Measurements from ENCODE around the gene POU5F2. TPM values are rescaled to one million over a fixed set of nuclear protein-coding genes. Genes with fewer than 3 reads are reported as not detected.

The POU5F2 gene
- total and polyA plus RNA-seq, 4 donors = 0.10 to 5.1 (median 2.8) TPM; not detected in 1

DNA sequence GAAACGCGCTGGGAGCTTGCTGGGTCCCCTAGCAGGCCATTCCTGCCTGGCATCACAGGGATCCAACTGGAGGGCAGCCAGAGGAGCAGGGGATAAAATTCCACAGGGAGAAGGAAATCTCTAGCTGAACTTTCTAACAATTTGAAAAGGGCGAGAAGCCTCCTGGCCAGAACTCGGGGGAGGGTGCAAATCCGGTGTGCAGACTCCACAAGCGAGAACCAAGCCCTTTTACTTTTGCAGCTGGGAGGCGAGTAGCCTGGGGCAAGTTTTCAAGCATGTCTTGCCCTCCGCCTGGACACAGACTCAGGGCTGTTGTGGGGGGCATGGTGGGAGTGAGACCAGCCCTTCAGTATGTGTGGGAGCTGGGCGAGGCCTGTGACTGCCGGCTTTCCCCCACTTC lies 14.3 kb upstream of the POU5F2 start:
- no peaks in the 10 kb centered on the region for H3K4me1 ChIP-seq (ENCODE audit: control insufficient read depth in 1 of 2, insufficient read depth in 2 of 2, low read length in 2 of 2)
- H3K27ac ChIP-seq (ENCODE audit: low read depth in 1 of 2, low read length in 2 of 2) = no peak overlapping the region
- 23 to 32% methylated on average over 10 of the region's 10 CpGs for WGBS, 2 donors
- no peak for DNase-seq
- H3K4me3 ChIP-seq (ENCODE audit: low read length in 2 of 2) = no peak overlapping the region
- no peak for ATAC-seq (ENCODE audit: low FRiP score)
- intact Hi-C loops (cut with DNase I) = no loop called here
- no peaks in the 10 kb centered on the region for H3K27me3 ChIP-seq (ENCODE audit: control insufficient read depth in 1 of 2, insufficient read depth in 2 of 2, low read length in 1 of 2)
- H3K36me3 ChIP-seq (ENCODE audit: control insufficient read depth in 1 of 2, insufficient read depth in 2 of 2, low read length in 1 of 2) = peaks cover 0 to 2% of the 10 kb centered on the region in 2 donors
- H3K9me3 ChIP-seq (ENCODE audit: control insufficient read depth, low read length) = no peaks in the 10 kb centered on the region

DNA sequence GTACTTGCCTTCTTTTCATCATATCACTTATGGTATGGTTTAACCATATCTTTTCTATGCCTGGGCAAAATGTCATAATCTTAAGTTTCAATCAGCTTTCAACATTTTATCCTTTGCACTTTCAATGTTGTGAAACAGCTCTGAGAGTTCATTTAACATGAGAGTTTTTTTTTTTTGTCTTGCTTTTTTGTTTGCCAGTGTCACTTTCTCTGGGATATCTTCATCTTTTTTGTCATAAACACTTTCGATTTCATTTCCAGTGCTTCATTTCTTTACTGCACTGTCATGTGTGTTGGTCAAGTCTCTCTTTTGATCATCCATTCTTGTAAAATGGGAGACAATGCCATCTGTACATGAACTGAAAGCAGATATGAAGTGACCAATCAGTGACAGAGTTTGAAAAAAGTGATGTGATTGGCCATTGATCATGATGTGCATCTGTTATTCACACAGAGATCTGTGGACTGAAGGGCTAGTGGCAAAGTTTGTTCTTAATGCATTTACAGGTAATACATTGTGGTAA lies 7.5 kb upstream of the POU5F2 start:
- Histone ChIP-seq H3K4me1 (ENCODE audit: control insufficient read depth in 1 of 2, insufficient read depth in 2 of 2, low read length in 2 of 2) (no peaks in the 10 kb centered on the region), H3K36me3 (ENCODE audit: control insufficient read depth in 1 of 2, insufficient read depth in 2 of 2, low read length in 1 of 2) (peaks cover 0 to 2% of the 10 kb centered on the region in 2 donors), H3K27me3 (ENCODE audit: control insufficient read depth in 1 of 2, insufficient read depth in 2 of 2, low read length in 1 of 2) (no peaks in the 10 kb centered on the region), H3K4me3 (ENCODE audit: low read length in 2 of 2) (no peak overlapping the region), H3K27ac (ENCODE audit: low read depth in 1 of 2, low read length in 2 of 2) (no peak overlapping the region), H3K9me3 (ENCODE audit: control insufficient read depth, low read length) (no peaks in the 10 kb centered on the region)
- DNase-seq (no peak), ATAC-seq (ENCODE audit: low FRiP score) (no peak)
- WGBS, 2 donors = 96 to 97% methylated on average over 1 of the region's 1 CpG
- intact Hi-C loops (cut with DNase I) = no loop called here

- Histone ChIP-seq H3K27me3 (ENCODE audit: control insufficient read depth in 1 of 2, insufficient read depth in 2 of 2, low read length in 1 of 2) (no peaks in the 10 kb centered on the region), H3K36me3 (ENCODE audit: control insufficient read depth in 1 of 2, insufficient read depth in 2 of 2, low read length in 1 of 2) (no peaks in the 10 kb centered on the region), H3K4me1 (ENCODE audit: control insufficient read depth in 1 of 2, insufficient read depth in 2 of 2, low read length in 2 of 2) (no peaks in the 10 kb centered on the region), H3K27ac (ENCODE audit: low read depth in 1 of 2, low read length in 2 of 2) (no peak overlapping the region), H3K9me3 (ENCODE audit: control insufficient read depth, low read length) (peaks cover 1% of the 10 kb centered on the region), H3K4me3 (ENCODE audit: low read length in 2 of 2) (no peak overlapping the region)
- ATAC-seq (ENCODE audit: low FRiP score) (no peak), DNase-seq (no peak)
- intact Hi-C loops (cut with DNase I) = no loop called here
Observed at GRCh38 chr5:93746406-93747056, 5.1 kb upstream of the POU5F2 start.

DNA sequence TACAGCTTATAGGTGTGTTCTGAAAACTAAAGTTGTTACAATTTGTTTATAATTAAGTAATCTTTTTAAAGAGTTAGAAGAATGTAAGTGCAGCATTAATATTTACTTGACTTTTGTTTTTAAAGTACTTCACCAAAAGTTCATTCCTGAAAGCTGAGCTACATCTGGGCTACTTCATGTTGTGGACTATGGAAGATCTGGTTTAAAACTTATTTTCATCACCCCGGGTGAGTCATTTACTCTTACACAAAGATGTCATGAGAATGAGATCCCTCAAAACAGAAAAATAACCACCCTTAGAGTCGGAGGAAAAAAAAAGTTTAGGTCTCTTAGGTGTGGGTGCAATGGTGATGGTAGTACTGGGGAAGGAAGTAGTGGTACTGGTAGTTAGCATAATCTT lies 5.1 kb downstream of the POU5F2 start:
- no peak for DNase-seq
- Histone ChIP-seq H3K4me3 (ENCODE audit: low read length in 2 of 2) (no peak overlapping the region), H3K27ac (ENCODE audit: low read depth in 1 of 2, low read length in 2 of 2) (no peak overlapping the region), H3K36me3 (ENCODE audit: control insufficient read depth in 1 of 2, insufficient read depth in 2 of 2, low read length in 1 of 2) (no peaks in the 10 kb centered on the region), H3K9me3 (ENCODE audit: control insufficient read depth, low read length) (no peaks in the 10 kb centered on the region), H3K27me3 (ENCODE audit: control insufficient read depth in 1 of 2, insufficient read depth in 2 of 2, low read length in 1 of 2) (no peaks in the 10 kb centered on the region), H3K4me1 (ENCODE audit: control insufficient read depth in 1 of 2, insufficient read depth in 2 of 2, low read length in 2 of 2) (no peaks in the 10 kb centered on the region)
- ATAC-seq (ENCODE audit: low FRiP score) = no peak
- 91 to 94% methylated on average over 2 of the region's 2 CpGs for WGBS, 2 donors
- intact Hi-C loops (cut with DNase I) = no loop called here

DNA sequence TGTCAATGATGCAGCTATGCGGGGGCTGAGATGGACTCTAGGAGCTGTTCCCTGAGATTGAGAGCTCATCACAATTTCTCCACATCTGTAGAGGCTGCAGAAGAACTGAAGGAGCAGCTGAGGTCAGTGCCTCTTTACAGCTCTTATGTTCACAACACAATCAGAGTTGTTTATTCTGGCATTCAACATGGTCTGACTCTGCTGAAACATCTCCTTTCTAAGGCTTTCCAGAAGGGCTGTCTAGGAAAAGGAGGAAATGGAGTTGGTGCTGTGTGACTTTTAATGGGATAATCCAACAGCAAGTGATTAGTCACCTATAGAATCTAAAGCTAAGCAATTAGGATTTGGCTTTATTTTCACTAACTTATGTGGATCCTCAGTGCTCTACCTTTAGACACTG lies 6.0 kb downstream of the POU5F2 start:
- Histone ChIP-seq H3K27ac (ENCODE audit: low read depth in 1 of 2, low read length in 2 of 2) (no peak overlapping the region), H3K36me3 (ENCODE audit: control insufficient read depth in 1 of 2, insufficient read depth in 2 of 2, low read length in 1 of 2) (no peaks in the 10 kb centered on the region), H3K9me3 (ENCODE audit: control insufficient read depth, low read length) (no peaks in the 10 kb centered on the region), H3K4me1 (ENCODE audit: control insufficient read depth in 1 of 2, insufficient read depth in 2 of 2, low read length in 2 of 2) (no peaks in the 10 kb centered on the region), H3K4me3 (ENCODE audit: low read length in 2 of 2) (no peak overlapping the region), H3K27me3 (ENCODE audit: control insufficient read depth in 1 of 2, insufficient read depth in 2 of 2, low read length in 1 of 2) (no peaks in the 10 kb centered on the region)
- DNase-seq = no peak
- intact Hi-C loops (cut with DNase I) = no loop called here
- ATAC-seq (ENCODE audit: low FRiP score) = no peak
- WGBS, 2 donors = 89 to 95% methylated on average over 1 of the region's 1 CpG

DNA sequence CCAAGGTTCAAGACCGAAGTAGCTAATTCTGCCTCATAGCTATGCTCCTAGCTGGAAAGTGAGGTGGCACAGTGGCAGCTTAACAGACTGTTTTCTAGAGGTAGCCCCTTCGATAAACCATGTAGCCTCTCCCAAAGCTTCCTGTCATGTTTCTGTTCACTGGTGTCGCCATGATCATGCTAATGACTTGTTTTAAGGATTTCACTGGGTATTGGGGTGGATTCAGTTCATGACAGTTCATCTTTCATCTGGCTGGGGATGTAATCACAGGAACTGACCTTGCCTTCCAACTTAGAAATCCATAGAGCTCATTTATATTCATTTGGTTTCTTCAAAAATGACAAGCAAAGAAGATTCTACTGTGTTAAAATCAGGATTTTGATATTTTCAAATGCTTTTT lies 9.4 kb downstream of the POU5F2 start:
- no peak for ATAC-seq (ENCODE audit: low FRiP score)
- Histone ChIP-seq H3K4me3 (ENCODE audit: low read length in 2 of 2) (no peak overlapping the region), H3K9me3 (ENCODE audit: control insufficient read depth, low read length) (no peaks in the 10 kb centered on the region), H3K36me3 (ENCODE audit: control insufficient read depth in 1 of 2, insufficient read depth in 2 of 2, low read length in 1 of 2) (no peaks in the 10 kb centered on the region), H3K4me1 (ENCODE audit: control insufficient read depth in 1 of 2, insufficient read depth in 2 of 2, low read length in 2 of 2) (no peaks in the 10 kb centered on the region), H3K27me3 (ENCODE audit: control insufficient read depth in 1 of 2, insufficient read depth in 2 of 2, low read length in 1 of 2) (no peaks in the 10 kb centered on the region), H3K27ac (ENCODE audit: low read depth in 1 of 2, low read length in 2 of 2) (no peak overlapping the region)
- intact Hi-C loops (cut with DNase I) = no loop called here
- no peak for DNase-seq
- WGBS, 2 donors = 96 to 97% methylated on average over 3 of the region's 3 CpGs

DNA sequence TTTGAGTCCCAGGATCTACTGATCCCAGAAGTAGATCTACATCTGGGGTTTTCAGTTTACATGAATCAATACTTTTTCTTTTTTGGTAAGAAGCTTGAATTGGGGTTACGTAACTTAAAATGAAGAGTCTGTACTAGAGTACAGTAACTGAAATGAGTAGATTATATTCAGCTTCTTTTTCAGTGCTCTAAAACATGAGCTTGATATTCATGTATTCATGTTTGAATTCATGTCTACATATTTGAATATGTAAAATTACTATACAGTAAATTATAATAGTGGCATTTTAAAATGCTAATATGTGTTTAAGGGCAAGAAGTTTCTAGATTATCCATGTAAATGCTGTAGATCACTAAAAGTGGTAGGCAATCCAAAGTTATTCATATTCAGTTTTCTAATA lies 14.8 kb downstream of the POU5F2 start:
- intact Hi-C loops (cut with DNase I) = no loop called here
- no peaks in the 10 kb centered on the region for H3K9me3 ChIP-seq (ENCODE audit: control insufficient read depth, low read length)
- 98 to 100% methylated on average over 1 of the region's 1 CpG for WGBS, 2 donors
- DNase-seq (no peak), ATAC-seq (ENCODE audit: low FRiP score) (no peak)
- no peak overlapping the region for H3K4me3 ChIP-seq (ENCODE audit: low read length in 2 of 2)
- no peaks in the 10 kb centered on the region for H3K27me3 ChIP-seq (ENCODE audit: control insufficient read depth in 1 of 2, insufficient read depth in 2 of 2, low read length in 1 of 2)
- H3K36me3 ChIP-seq (ENCODE audit: control insufficient read depth in 1 of 2, insufficient read depth in 2 of 2, low read length in 1 of 2) = no peaks in the 10 kb centered on the region
- H3K4me1 ChIP-seq (ENCODE audit: control insufficient read depth in 1 of 2, insufficient read depth in 2 of 2, low read length in 2 of 2) = no peaks in the 10 kb centered on the region
- no peak overlapping the region for H3K27ac ChIP-seq (ENCODE audit: low read depth in 1 of 2, low read length in 2 of 2)

- no peak for DNase-seq
- Histone ChIP-seq H3K36me3 (ENCODE audit: control insufficient read depth in 1 of 2, insufficient read depth in 2 of 2, low read length in 1 of 2) (no peaks in the 10 kb centered on the region), H3K27me3 (ENCODE audit: control insufficient read depth in 1 of 2, insufficient read depth in 2 of 2, low read length in 1 of 2) (no peaks in the 10 kb centered on the region), H3K27ac (ENCODE audit: low read depth in 1 of 2, low read length in 2 of 2) (no peak overlapping the region), H3K4me3 (ENCODE audit: low read length in 2 of 2) (no peak overlapping the region), H3K4me1 (ENCODE audit: control insufficient read depth in 1 of 2, insufficient read depth in 2 of 2, low read length in 2 of 2) (no peaks in the 10 kb centered on the region), H3K9me3 (ENCODE audit: control insufficient read depth, low read length) (no peaks in the 10 kb centered on the region)
- intact Hi-C loops (cut with DNase I) = no loop called here
- no peak for ATAC-seq (ENCODE audit: low FRiP score)
- WGBS, 2 donors = 100% methylated on average over 1 of the region's 1 CpG
Observed at GRCh38 chr5:93724791-93725190, 16.6 kb downstream of the POU5F2 start.

DNA sequence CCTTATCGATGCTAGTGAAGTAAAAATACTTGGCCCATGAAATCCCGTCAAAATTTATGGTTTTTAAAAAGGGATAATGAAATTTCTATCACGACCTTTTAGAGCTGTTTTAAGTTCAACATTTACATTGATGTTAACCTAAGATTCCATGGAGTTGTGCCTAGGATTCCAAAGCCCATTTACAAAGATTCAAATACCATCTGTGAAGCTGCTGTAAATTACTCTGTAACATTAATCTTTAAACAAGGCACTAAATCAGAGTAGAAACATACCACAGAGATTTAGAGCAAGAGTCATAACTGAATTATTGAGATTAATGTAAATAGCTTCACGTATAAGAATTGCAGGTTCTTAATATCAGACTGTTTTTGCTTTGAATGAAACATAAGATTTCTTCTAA lies 17.7 kb downstream of the POU5F2 start:
- ATAC-seq (ENCODE audit: low FRiP score) (no peak), DNase-seq (no peak)
- WGBS, 2 donors = 52 to 65% methylated on average over 4 of the region's 4 CpGs
- intact Hi-C loops (cut with DNase I) = no loop called here
- Histone ChIP-seq H3K27me3 (ENCODE audit: control insufficient read depth in 1 of 2, insufficient read depth in 2 of 2, low read length in 1 of 2) (no peaks in the 10 kb centered on the region), H3K4me3 (ENCODE audit: low read length in 2 of 2) (no peak overlapping the region), H3K27ac (ENCODE audit: low read depth in 1 of 2, low read length in 2 of 2) (no peak overlapping the region), H3K4me1 (ENCODE audit: control insufficient read depth in 1 of 2, insufficient read depth in 2 of 2, low read length in 2 of 2) (peaks cover 0 to 2% of the 10 kb centered on the region in 2 donors), H3K9me3 (ENCODE audit: control insufficient read depth, low read length) (no peaks in the 10 kb centered on the region), H3K36me3 (ENCODE audit: control insufficient read depth in 1 of 2, insufficient read depth in 2 of 2, low read length in 1 of 2) (no peaks in the 10 kb centered on the region)

Data from aorta (tissue), 5 donors.